ENCODE measurements around the gene CRYL1. TPM values are rescaled to one million over a fixed set of nuclear protein-coding genes. Genes with fewer than 3 reads are reported as not detected.

The CRYL1 gene
- total RNA-seq, 2 experiments from 2014 or later: 7.2 to 7.3 TPM

DNA sequence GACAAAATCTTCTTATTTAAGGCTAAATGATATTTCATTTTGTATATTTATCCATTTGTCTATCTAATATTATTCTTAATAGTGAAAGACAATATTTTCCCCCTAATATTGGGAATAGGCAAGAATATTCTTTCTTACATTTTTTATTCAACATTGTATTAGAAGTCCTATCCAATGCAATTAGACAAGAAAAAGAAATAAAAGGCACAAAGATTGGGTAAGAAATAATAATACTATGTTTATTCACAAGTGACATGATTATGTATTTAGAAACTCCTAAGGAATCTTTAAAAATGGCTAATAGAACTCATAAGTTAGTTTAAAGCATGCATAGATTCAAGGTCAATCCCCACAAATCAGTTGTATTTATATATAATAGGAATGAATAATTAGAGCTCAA, 11.3 kb upstream of the CRYL1 start:
- CTCF ChIA-PET: no interaction called here
- POLR2A ChIA-PET: no interaction called here

DNA sequence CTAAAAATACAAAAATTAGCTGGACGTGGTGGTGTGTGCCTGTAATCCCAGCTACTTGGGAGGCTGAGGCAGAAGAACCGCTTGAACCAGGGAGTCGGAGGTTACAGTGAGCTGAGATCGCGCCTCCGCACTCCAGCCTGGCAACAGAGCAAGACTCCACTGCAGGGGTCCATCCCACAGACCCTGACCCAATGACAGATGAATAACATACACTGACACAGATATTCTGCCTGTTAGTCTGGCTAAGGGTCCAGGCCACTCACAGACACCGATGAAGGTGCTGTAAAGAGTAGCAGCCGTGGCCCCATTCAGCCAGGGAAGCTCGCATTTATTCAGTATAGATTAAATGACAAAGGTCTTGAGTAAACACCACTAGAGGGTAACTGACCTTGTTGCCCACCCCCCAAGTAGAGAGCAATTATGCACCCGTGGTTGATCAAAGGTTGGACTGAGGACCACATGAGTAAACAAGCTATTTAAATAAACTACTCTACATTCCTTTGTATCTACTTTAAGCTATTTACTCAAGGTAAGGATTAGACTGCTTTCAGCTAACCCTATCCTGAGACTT, 8.5 kb upstream of the CRYL1 start:
- ChIA-PET POLR2A (no interaction called here), CTCF (no interaction called here)

DNA sequence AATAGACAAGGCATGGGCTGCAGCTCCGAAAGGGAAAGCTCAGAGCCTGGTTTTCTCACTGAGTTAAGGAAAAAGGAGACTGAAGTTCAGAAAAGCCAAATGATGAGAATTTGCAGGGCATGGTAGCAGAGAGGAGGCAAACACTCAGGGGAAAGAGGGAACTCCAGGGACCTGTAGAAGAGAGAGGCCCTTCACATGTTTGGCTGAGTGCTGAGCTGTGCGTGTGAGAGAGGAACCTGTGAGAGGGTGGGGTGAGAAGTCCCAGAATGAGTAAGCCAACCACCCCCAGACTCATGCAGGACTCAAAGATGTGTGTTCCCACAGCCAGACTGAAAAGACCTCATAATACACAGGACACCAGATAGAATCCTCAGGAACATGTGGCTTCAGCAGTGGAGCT, 2.8 kb upstream of the CRYL1 start:
- ChIA-PET CTCF (no interaction called here), POLR2A (no interaction called here)

DNA sequence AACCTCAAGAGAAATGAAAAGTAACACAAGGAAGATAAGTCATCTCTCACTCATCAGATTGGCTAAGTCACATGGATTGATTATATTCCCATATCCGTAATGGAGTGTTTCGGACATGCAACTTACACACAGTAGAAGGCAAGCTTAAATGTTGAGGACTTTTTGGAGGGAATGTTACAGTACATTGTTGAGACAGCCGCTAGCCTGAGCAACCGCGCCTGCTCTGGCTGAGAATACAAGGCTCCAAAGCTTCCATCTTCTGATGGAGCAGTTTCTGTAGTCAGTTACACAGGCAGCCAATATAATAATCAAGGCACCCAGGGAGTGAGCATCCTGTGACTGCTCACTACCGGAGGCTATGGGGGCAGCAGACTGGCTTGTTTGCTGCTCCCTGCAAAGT, 1.0 kb upstream of the CRYL1 start:
- CTCF ChIA-PET: no interaction called here
- POLR2A ChIA-PET: interaction anchor here (1.1 kb wide), 1 partner anchor 176 kb away, joined by 3 read pairs; the partner anchor contains the start of gene IL17D

DNA sequence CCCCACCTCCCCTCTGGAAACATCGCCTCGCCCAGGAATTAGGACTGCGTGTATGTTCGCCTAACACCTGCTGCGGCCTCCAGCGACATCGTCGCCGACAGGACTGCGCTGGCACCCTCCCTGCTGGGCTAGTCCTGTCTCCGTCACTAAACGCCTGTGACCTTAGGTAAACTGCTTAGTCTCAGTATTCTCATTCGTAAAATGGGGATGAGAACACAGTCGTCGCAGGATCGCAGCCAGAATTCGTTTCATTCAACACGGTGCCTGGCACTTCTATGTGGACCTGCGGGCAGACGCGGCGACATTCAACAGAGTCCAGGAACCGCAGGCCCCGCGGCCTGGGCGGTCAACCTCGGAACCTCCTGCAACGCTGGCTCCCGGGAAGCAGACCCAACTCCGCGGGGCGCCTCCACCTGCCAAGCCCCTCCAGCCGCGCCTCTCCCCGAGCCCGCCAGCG, 485 bp downstream of the CRYL1 start:
- POLR2A ChIA-PET: interaction anchor here (0.6 to 1.0 kb wide), 3 partner anchors 42 to 679 kb away, joined by 3 to 5 read pairs (median 4); partner anchors contain the start of gene IFT88
- CTCF ChIA-PET: no interaction called here

DNA sequence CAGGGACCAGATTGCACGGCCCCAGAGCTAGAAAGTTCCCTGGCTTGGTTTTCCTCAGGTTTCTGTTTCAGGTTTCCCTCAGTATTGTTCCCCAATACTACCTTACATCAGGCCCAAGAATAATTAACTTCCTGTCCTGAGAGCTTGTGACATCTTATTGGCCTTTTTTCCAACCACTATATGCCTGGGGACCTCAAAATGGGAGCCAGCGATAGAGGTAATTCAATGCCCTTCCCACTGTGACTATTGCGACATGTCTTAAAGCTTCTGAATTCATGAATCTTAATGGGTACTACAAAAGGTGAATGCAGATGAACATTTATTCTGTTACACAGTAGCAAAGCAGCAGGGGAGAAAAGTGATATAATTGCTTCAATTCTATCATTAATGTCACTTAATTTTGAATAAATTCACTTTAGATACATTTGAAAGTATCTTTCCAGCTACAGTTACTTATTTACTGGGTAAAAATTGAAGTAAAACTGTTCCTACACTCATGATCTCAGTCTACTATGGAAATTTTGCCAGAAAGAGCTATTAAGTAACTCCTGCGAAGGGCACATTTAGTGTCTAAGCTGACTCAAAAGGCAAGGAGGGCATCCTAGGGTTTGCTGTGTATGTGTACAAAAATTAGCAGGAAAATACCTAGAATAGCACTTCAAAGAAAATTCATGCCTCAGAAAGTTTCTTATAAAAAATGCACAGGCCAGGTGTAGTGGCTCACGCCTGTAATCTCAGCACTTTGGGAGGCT, 4.1 kb downstream of the CRYL1 start:
- CTCF ChIA-PET: no interaction called here
- POLR2A ChIA-PET: no interaction called here

DNA sequence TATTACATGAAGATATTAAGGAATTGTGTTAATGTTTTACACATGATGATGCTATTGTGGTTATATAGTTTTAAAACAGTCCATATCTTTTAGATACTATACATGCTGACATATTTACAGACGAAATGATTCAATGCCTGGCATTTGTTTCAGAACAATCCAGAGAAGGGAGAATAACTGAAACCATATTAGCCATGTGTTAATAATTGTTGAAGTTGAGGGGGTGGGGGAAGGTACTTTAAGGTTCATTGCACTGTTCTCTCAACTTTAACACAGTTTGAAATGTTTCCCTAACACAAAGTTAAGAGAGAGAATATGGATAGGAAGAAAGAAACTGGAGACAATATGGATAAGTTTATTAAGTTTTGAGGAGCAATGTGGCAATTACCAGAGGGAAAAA, 5.8 kb downstream of the CRYL1 start:
- POLR2A ChIA-PET: no interaction called here
- CTCF ChIA-PET: no interaction called here

DNA sequence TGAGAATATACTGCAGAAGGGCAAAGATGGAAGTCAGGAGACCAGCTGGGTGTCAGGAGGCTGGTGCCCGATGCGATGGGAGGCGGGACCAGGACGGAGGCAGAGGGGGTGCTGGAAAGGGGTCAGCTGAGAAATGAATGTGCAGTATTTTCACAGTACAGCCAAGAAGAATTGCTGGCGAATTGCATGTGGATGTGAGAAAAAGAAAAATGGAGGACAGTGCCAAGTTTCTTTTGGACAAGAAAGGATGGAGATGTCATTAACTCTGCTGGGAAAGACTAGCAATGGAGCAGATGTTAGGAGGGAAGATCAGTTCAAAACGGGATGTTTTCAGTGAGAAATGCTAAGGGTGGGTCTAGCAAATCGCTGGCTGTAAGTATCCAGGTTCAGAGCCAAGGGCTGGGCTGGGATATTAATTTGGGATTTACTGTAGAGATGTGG, 7.0 kb downstream of the CRYL1 start:
- POLR2A ChIA-PET: no interaction called here
- CTCF ChIA-PET: no interaction called here

DNA sequence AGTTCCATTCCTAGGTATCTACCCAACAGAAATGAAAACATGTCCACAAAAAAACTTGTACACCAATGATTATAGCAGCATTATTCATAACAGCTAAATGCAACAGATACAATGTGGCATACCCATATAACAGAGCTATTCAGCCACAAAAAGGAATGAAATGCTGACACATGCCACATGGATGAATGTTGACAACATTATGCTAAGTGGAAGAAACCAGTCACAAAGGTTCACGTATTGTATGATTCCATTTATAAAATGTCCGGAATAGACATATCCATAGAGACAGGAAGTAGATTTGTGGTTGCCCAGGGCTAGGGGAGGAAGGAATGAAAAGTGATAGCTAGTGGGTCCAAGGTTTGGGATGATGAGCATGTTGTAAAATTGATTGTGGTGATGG, 10.8 kb downstream of the CRYL1 start:
- CTCF ChIA-PET: no interaction called here
- POLR2A ChIA-PET: no interaction called here

DNA sequence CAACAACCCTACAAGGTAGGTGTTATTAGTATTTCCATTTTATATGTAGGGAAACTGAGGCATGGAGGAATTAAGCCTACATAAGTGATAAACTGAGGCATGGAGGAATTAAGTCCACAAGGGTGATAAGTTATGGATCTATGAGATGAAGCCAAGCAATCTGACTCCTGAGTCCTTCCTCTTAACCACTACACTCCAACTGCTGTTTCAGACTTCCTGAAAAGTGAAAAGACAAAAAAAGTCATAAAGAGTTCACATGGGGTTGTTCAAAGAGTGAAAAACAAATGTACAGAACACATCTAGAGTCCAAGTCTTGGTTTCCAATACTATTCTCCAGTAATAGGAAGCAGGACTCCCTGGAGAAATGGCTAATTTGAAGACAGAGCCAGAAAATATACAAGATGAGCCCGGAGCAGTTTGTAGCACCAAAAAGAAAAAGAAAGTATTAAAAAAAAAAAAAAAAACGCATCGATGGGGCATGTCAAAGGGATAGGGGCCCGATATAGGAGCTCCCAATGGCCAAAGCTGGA, 12.1 kb downstream of the CRYL1 start:
- ChIA-PET POLR2A (no interaction called here), CTCF (no interaction called here)

DNA sequence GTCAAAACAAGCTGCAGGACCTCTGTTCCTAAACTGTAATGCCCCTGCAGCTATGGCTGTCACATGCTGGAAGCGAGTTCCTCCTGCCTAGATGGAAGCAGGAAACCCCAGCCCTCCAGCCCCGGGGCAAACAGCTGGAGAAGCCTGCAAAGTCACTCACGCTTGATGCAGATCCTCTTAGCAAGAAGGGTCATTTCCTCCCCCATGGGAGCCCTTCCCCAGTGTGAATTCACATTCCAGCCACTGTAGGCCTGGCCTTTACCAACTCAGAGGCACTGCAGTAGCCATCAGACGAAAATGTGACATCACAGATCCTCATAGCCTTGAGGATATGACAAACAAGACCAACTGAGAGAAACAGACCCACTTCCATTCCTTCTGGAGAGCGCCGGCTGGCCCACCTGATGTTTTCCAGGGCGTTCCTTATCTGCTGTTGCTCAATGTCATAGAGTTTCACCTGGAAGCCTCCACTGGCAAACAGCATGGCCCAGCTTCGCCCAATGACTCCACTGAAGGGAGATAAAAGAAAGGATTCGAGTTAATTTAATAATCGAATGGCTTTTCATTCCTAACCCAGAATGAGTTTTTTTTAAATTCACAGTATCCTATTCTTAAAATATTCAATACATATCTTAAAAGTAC, 13.5 kb downstream of the CRYL1 start:
- CTCF ChIA-PET: no interaction called here

DNA sequence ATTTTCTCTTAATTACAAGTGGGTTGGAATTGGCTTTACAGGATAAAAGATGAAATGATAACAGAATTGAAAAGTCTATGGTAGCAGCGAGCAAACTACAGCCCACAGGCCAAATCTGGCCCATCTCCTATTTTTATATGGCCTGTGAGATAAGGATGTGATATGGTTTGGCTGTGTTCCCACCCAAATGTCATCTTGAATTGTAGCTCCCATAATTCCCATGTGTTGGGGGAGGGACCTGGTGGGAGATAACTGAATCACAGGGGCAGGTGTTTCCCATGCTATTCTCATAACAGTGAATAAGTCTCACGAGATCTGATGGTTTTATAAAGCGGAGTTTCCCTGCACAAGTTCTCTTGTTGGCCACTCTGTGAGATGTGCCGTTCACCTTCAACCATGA, 19.0 kb downstream of the CRYL1 start:
- CTCF ChIA-PET: no interaction called here

More for the DNA sequence above, 13.5 kb downstream of the CRYL1 start:
- POLR2A ChIA-PET: no interaction called here

DNA sequence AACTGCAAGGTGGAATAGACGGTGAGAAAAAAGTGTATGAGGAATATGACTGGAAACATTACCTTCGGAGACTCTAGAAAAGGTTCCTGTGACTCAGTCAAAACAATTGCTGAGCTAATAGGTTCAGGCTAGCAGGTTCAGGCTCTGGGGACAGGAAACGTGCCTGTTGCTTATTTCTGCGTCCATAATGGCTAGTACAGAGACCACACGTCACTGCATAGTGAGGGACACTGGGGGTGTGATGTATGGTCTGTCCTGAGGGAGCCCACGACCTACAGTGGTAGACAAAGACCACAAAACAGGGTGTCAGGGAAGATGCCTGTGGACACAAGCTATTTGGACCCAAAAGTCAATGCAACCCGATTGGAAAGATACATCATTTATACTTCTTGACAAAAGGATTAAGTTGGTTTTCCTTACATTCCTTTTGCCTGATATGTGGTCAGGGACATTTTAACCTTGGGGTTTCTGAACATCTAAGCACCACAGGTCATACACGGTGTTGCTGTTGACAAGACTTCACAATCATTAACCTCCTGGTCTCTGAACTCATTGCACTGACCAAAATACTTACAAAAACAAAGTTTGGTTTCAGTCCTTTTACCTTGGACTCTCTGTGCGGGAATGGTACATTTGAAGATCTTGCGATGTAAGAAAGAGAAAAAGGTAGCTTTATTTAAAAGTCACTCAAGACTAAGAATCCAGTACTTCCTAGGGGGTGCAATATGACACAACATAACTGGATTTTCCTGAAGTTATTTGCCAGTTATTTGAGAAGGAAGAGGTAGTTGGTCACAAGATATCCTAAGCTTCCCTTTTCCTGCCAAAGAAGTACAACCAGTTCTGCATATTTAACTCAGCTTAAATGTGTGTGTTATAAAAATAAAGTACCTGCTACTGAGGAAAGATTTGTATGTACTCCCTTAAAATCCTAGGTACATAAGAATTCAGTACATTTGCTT, 20.0 kb downstream of the CRYL1 start:
- POLR2A ChIA-PET: no interaction called here
- CTCF ChIA-PET: interaction anchor here (0.7 kb wide), 1 partner anchor 419 kb away, joined by 3 read pairs; no protein-coding TSS in a partner anchor

More for the DNA sequence above, 19.0 kb downstream of the CRYL1 start:
- POLR2A ChIA-PET: no interaction called here

DNA sequence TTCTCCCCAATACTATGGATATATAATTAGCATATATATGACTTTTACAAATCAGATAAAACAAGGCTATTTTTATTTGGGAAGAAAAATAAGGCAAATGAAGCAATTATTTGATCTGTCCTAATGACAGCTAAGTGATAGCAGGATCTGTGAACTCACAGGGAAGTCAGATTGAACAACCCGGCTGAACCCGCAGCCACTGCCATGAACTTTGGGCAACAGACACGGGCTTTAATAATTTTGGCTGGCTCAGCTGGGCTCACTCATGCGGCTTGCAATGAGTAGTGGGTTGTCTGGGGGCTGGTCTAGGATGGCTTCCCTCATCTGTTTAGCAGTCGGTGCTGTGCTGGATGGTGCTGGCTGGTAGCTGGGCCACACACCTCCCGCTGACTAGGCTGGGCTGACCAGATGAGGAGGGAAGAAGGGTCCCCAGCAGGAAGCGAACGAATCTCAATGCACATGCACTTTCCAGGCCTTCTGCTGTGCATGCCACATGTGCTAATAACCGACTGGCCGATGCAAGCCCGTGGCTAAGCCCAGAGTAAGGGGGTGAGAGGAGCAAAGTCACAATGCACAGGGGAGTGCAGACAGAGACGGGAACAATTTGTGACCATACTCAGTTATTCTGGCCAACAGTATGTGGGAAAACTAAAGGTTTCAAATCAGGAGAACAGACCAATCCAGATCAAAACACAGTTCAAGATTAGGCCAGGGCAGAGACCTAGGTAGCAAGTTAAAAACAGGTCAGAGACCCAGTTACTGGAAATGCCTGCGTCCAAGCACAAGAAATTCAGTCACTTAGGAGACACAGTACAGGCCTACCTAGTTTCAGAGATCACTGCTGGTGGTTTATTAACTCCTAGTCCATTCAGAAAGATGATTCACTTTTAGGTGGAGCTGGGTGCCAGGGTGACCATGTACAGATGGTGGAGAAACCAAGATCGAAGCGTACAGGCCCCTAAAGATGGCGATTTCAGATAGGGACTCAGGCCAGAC, 22.3 kb downstream of the CRYL1 start:
- CTCF ChIA-PET: no interaction called here
- POLR2A ChIA-PET: interaction anchor here (0.7 kb wide), 2 partner anchors 27 to 80 kb away, joined by 4 to 7 read pairs; no protein-coding TSS in a partner anchor

DNA sequence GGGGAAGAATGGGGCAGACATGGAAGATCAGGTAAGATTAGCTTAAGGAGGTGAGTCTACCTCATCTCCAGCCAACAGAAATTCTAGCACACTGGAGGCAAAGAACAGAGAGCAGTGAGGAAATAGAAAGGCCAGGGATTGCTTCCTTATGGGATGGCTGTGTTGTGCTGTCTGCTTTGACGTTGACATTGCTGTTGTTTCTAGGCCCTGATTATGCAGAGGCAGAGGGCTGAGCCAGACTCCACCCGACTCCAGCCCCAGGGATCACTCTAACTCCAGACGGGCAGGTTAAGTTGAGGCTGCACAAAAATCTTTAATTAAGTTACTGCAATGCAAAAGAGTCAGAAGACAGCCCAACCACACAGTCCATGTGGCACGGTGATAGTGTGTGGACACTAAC, 24.1 kb downstream of the CRYL1 start:
- POLR2A ChIA-PET: no interaction called here
- CTCF ChIA-PET: interaction anchor here (1.1 kb wide), 1 partner anchor 423 kb away, joined by 3 read pairs; no protein-coding TSS in a partner anchor

DNA sequence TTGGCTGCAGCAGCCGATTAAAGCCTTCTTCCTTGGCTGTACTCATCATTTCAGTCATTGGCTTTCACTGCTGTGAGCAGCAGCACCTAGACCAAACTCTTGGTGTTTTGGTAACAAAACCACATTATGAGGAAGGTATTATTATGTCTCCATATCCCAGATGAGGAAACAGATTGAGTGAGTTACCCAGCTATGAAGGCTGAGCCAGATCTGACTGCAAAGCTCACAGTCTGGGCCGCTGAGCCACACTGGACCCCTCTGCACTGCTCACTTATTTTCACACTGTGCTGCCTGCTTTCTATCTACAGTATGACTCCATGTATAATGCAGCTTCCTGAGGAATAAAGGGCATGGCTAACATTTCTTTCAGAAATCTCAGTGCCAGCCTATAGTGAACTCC, 24.5 kb downstream of the CRYL1 start:
- ChIA-PET CTCF (interaction anchor here (1.1 kb wide), 1 partner anchor 424 kb away, joined by 3 read pairs; no protein-coding TSS in a partner anchor), POLR2A (no interaction called here)

DNA sequence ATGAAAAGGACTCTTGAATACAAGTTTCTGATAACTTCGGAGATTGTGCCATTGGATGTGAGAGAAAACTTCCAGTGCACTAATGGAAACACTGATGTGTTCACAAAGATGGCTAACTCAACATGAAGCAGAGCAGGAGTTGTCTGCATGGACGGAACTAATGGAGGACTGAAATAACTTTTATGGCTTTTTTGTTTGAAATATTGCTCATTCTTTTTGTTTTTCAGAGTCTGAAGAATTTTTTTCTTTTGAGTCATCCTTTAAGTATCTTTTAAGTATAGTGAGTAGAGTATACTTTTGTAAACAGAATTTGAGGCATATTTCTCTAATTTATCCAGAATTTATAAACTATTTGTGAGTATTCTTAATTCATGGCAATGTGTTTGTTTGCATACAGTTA, 25.7 kb downstream of the CRYL1 start:
- ChIA-PET POLR2A (no interaction called here), CTCF (no interaction called here)

DNA sequence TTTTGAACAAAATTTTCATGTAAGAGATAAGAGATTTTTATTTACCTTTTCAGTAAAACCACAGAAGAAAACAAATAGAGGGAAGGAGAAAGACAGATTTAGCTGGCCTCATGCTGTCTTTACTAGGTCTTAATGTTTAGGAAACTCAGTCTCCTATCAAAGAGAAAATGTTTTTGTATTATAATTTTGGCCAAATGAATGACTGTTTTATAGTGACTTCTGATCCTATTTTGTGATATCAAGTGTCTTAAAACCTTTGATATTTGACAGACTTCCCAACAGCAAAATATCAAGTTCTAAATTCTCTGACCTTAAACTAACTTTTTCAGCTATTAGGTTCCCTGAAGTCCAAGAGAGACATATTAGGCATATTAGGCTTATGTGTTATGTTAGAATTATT, 27.0 kb downstream of the CRYL1 start:
- ChIA-PET POLR2A (no interaction called here), CTCF (no interaction called here)

DNA sequence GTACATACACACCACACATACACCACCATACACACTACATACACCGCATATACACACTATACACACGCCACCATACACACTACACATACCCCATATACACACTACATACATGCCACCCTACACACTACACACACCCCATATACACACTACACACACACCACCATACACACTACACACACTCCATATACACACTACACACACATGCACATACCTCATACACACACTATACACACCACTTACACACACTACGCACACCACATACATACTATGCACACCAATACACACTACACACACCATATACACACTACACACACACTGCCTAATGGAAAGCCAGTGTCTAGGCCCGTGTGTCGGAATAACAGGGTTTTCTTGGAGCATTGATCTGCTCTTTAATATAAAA, 27.5 kb downstream of the CRYL1 start:
- CTCF ChIA-PET: no interaction called here
- POLR2A ChIA-PET: no interaction called here

Data from activated CD8-positive, alpha-beta memory T cell treated with anti-CD3 and anti-CD28 coated beads for 36 hours (primary cell).